ENCODE results near the gene PFAS.
"Not testable (repeated sequence)": the region's sequence is repeated elsewhere in the genome, so short reads cannot be mapped to it uniquely, and the experiment has no call there.

Gene PFAS

DNA sequence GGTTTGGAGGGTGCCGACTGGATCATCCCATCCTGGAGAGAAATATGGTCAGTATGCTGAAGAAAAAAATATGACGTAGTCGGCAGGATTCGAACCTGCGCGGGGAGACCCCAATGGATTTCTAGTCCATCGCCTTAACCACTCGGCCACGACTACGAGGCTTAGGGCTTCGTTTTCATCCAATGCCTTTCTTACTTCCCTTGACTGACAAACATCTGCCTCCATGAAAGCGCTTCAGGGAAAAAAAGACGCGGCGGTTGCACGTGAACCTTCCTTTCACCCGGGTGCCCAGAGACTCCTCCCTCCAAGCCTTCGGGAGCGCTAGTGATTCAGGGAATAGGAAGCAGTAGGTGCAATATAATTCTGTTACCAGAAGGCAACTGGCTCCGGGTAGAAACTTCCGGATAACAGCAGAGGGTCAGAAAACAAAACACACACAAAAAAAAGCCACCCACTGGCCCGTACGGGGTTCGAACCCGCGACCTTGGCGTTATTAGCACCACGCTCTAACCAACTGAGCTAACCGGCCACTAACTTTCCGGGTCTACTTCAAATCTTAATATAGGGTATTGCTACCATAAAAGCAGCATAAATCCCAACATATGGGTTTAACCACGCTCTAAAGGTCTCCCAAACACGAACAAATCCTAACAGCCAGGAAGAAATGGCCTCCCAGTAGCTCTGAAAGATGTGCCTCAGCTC, 22.4 kb upstream of the PFAS start:
- peak; percentile 82 for DNase-seq

DNA sequence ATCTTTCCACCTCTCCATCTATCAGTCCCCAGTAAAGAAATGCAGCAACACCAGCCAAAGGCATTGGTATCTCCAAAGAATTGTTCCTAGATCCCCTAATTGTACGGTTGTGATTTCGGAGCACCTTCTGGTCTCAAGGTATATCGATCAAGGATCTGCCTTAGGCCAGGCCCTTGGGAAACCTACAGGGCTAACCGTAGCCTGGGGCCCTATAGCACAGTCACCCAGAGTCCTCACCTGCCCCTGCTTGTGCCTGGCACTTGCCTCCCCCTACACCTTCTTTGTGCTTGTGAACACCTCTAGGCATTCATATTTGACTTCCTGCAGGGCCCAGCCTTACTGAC, 21.9 kb upstream of the PFAS start:
- DNase-seq = no peak

DNA sequence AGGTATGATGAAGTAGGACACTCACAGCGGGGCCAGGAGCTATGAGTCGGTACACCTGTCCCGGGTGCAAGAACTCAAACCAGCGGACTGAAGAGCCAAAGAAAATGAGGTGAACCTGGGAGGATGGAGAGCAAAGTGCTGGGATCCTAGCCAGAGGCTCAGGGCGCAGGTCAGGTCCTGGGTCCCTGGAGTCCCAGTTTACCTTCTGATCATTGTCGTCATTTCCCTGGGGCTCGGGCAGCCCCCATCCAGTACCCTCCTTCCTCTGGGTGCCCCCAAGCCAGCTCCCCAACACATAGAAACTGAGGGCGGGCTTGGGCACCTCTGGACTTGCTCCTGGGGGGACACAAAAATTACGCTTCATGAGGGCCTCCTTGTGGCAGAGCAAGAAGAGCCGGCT, 17.4 kb upstream of the PFAS start:
- DNase-seq = no peak

DNA sequence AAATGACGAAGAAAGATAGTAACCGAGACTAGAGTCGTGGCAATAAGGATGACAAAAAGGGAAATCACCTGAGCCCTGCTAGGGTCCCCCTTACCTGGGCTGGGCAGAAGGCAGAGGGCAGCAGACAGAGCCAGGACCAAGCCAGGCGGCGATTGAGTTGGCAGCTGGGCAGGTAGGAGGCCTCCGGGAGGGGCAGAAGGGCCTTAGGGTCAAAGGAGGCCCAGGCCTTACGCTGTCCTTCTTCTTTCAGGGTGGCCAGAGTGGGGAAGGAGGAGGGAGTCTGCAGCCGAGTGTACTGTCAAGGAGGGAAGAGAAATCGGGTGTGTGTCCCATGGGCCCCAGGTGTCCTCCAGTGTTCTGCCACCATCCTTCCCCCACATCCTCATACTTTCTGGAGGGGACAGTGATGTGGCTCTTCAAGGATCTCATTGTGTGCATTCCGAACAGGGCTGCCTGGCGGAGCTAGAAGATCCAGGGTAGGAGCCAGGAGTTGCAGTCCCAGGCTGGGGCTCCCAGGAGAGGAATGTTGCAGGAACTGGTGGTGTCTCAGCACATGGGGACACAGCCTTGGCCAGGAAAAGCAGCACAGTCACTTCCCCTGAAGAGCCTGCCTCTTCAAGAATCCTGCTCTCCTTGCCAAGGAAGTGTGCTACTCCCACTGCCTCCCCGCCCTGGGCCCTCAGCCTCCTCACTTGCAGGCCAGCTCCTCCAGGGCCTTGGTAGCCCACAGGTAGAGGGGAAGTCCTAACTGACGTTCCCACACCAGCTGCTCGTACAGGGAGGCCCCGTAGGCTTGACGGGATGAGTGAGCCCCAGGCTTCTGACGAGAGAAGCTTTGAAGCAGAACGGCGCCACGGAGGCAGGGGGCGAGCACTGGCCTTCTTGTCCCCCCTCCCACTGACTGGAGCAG, 14.5 kb upstream of the PFAS start:
- no peak for DNase-seq

DNA sequence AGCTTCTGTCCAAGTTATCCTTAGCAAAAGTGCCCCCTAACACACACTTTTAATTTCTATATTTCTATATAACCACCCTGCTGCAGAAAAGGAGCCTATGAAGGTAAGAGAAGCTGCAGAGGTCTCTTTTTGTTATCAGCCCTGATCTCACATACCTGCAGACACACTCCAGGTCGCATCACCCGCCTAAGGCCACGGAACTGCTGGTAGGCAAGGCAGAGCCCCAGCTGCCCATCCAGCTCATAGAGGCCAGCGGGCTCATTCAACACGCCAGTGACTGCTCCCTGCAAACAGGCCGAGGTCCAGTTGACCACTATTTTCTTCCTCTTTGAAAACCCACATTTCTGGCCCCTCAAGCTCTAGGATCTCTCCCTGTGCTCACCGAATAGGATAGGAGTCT, 13.4 kb upstream of the PFAS start:
- DNase-seq = no peak

DNA sequence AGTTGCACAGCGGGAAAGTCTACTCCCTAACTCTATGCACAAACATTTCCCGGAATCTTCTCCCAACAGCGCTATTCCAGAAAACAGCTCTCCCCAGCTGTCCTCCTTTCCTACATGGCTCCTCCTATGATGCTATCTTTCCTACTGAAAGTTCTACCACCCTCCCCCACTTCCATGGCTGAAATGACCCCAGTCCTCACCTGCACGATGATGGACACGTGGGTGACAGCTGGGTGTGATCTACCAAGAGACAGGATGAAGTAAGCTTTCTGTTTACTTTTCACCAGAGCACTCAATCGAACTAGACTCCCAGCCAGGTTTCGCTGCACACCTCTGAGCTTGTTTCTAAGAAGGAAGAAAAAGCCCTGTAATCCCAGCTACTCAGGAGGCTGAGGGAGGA, 11.9 kb upstream of the PFAS start:
- no peak for DNase-seq

DNA sequence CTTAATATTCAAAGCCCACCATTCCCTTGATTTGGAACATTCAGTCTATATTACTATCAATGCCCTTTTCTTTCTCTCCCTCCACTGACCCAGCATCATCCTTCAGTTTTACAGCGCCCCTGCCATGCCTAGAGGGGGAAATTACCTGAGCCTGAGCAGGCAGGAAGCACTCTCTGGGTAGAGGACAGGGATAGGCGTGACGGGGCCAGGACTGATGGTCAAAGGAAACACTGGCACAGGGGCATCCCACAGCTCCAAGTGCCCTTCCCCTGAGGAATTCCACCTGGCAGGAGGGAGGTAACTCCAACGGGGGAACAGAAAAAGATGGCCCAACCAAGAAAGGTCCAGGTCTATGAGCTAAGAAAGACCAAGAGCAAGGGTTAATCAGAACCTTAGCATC, 11.2 kb upstream of the PFAS start:
- DNase-seq = no peak

DNA sequence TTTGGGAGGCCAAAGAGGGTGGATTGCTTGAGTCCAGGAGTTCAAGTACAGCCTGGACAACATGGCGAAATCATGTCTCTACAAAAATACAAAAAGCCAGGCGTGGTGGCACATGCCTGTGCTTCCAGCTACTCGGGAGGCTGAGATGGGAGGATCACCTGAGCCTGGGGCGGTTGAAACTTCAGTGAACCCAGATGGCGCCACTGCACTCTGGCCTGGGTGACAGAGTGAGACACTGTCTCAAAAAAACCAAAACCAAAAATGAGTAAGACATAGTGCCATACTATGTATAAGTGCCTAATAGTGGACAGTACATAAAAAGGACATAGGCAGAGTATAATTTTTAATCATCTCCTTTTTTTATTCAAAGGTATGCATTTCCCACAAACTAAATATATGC, 5.3 kb upstream of the PFAS start:
- no peak for DNase-seq

DNA sequence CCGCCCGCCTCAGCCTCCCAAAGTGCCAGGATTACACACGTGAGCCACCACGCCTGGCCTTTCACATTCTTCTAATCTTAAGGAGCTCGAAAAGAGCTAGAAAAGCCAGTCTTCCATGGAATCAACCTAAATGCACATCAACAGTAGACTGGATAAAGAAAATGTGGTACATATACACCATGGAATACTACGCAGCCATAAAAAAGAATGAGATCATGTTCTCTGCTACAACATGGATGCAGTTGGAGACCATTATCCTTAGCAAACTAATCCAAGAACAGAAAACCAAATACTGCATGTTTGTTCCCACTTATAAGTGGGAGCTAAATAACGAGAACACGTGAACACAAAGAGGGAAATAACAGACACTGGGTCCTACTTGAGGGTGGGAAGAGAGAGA, 4.3 kb upstream of the PFAS start:
- no peak for DNase-seq

DNA sequence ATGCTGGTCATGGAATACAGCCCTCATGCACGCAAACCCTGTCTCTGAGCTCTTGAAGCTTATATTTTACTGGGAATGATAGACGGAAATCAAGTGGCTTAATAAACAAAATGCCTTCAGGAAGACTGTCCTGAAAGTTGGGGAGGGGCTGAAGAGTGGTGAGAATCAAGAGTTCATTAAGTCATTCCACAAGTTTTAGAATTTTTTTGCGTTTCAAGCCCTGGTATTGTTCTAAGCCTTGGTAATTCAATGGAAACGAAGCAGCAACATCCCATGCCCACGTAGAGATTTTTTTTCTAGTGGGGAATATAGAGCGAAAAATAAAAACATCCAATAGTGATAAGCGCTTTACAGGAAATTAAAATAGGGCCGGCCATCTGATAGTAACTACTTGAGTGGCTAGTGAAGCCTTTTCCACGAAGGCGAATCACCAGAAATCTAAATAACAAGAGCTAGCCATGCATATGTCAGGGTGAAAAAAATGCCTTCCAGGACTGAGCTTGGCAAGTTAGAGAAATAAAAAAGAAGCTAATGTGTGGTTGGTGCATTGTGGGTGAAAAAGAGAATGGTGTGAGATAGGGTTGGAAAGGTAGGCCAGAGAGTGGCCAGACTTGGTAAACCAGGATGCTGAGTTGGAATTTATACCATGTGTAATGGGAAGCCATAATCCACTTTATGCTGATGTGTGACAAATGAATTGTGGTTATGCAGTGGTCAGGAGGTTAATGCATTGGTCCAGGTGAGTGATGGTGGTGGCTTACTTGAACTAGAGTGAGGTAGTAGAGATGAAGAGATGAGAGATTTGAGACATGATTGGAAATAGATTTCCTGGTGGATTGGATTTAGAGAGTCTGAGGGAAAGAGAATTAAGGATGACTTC, 772 bp downstream of the PFAS start:
- DNase-seq = no peak

DNA sequence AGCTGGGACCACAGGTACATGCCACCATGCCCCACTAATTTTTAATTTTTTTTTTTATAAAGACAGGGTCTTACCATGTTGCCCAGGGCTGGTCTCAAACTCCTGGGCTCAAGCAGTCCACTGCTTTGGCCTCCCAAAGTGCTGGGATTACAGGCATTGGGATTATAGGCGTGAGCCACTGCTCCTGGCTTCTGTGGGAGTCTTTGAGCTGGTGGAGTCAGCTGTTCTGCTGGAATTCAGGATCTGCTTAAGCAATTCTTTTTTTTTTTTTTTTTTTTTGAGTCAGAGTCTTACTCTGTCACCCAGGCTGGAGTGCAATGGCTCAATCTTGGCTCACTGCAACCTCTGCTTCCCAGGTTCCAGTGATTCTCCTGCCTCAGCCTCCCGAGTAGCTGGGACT, 2.3 kb downstream of the PFAS start:
- not testable (repeated sequence) for DNase-seq

DNA sequence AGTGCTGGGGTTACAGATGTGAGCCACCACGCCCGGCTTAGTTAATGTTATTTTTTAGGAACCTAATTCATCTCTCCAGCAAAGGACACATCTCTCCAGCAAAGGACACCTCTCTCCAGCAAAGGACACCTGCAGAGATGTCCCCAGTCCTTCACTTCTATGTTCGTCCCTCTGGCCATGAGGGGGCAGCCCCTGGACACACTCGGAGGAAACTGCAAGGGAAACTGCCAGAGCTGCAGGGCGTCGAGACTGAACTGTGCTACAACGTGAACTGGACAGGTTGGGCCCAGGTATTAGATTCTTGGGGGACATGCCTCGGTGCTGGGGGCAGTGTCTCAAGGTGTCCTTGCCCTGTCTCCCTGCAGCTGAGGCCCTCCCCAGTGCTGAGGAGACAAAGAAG, 4.7 kb downstream of the PFAS start:
- no peak for DNase-seq

DNA sequence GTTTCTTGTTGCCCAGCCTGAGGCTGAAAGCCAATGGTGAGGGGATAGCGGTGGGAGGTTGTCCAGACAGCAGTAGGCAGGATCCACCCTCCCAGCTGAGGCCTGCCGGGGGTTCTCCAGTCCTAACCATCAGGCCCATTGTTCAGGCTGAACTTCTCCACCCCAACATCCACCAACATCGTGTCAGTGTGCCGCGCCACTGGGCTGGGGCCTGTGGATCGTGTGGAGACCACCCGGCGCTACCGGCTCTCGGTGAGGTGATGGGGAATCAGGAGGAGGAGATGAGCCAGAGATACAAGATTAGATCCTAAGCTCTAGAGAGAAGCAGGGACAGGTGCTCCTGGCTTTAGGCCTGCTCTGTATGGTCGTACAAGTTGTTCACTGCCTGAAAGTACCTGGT, 5.8 kb downstream of the PFAS start:
- DNase-seq = no peak

DNA sequence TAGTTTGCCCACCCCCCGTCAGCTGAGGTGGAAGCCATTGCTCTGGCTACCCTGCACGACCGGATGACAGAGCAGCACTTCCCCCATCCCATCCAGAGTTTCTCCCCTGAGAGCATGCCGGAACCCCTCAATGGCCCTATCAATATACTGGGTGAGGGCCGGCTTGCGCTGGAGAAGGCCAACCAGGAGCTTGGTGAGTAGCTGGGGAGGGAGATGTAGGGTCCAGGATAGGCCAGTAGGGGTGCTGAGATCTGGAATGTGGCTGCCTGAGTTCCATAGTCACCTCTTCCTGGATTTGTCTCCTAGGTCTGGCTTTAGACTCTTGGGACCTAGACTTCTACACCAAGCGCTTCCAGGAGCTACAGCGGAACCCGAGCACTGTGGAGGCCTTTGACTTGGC, 6.4 kb downstream of the PFAS start:
- DNase-seq = no peak

DNA sequence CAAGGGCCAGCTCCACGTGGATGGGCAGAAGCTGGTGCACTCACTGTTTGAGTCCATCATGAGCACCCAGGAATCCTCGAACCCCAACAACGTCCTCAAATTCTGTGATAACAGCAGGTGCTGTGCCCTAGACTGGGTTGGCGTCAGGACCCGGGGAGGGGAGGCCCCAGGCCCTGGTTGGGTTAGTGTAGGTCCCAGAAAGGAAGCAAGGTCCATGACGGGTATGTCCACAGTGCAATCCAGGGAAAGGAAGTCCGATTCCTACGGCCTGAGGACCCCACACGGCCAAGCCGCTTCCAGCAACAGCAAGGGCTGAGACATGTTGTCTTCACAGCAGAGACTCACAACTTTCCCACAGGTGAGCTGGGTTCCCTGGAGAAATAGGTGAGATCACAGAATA, 7.2 kb downstream of the PFAS start:
- DNase-seq = no peak

DNA sequence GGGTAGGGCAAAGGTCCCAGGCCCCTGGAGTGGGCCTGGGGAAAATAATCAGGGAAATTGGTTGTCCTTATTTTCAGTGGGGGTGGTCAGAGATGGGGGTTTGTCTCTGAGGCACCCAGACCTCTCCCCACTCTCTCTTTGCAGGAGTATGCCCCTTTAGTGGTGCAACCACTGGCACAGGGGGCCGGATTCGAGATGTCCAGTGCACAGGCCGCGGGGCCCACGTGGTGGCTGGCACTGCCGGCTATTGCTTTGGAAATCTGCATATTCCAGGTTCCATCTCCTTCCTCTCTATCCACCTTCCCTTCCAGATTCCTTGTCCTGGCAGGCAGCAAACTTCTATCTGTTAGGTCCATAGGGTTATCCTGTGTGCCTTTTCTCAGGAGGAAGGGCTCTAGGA, 7.6 kb downstream of the PFAS start:
- DNase-seq = no peak

DNA sequence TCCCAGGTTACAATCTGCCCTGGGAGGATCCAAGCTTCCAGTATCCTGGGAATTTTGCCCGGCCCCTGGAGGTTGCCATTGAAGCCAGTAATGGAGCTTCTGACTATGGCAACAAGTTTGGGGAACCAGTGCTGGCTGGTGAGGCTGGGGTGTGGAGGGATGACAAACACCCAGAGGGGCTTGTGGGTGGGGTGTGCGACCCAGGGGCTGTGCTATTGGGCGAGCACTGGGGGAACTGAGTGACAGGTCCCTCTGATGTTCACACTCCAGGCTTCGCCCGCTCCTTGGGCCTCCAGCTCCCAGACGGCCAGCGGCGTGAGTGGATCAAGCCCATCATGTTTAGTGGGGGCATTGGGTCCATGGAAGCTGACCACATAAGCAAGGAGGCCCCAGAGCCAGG, 8.7 kb downstream of the PFAS start:
- no peak for DNase-seq

DNA sequence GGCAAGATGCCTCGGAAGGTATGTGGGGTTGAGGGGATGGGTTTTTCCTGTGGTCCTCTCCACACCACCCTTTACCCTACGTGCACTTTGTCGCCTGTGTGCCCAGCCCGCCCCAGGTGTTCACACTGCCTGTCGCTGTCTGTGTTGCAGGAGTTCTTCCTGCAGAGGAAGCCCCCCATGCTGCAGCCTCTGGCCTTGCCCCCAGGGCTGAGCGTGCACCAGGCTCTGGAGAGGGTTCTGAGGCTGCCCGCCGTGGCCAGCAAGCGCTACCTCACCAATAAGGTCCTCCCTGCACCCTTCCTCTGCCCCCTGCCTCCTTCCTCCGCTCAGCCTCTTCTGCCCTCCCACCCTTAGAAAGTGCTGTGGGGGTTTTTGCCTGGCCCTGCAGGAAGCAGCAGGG, 15.2 kb downstream of the PFAS start:
- DNase-seq = no peak

DNA sequence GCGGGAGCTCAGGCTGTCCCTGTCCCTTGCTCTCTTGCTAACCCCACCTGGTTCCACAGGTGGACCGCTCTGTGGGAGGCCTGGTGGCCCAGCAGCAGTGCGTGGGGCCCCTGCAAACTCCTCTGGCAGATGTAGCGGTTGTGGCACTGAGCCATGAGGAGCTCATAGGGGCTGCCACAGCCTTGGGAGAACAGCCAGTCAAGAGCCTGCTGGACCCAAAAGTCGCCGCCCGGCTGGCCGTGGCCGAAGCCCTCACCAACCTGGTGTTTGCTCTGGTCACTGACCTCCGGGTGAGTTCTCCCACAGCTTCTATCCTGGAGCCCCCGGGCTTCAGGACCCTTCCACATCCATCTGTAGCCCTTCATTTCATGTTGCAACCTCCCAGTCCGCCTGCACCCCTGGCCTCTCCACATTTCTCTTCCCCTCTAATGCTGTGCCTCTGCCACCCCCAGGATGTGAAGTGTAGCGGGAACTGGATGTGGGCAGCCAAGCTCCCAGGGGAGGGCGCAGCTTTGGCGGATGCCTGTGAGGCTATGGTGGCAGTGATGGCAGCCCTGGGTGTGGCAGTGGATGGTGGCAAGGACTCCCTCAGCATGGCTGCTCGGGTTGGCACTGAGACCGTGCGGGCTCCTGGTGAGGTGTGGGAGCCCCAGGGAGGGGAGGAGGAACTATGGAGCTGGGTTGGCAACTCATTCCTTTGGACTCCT, 15.9 kb downstream of the PFAS start:
- no peak for DNase-seq

DNA sequence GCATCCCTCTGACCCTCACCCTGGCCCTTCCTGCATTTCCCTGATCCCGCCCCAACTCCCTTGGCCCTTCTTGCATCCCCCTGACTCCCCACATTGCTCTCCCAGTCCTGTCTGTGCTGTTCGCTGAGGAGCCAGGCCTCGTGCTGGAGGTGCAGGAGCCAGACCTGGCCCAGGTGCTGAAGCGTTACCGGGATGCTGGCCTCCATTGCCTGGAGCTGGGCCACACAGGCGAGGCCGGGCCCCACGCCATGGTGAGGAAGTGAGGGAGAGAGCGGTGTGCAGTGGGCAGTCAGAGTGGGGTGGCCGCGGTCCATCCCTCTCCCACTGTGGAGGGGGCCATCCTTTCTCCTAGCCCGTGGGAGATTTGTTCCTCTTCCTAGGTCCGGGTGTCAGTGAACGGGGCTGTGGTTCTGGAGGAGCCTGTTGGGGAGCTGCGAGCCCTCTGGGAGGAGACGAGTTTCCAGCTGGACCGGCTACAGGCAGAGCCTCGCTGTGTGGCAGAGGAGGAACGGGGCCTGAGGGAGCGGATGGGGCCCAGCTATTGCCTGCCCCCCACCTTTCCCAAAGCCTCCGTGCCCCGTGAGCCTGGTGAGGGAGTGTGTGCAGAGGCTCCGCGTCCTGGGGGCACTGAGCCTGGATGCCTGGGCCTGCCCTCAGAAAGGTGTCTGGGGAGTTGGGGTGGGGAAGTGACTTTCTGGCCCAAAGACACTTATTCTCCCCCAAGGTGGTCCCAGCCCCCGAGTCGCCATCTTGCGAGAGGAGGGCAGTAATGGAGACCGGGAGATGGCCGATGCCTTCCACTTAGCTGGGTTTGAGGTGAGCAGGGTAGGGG, 17.8 kb downstream of the PFAS start:
- no peak for DNase-seq

DNA sequence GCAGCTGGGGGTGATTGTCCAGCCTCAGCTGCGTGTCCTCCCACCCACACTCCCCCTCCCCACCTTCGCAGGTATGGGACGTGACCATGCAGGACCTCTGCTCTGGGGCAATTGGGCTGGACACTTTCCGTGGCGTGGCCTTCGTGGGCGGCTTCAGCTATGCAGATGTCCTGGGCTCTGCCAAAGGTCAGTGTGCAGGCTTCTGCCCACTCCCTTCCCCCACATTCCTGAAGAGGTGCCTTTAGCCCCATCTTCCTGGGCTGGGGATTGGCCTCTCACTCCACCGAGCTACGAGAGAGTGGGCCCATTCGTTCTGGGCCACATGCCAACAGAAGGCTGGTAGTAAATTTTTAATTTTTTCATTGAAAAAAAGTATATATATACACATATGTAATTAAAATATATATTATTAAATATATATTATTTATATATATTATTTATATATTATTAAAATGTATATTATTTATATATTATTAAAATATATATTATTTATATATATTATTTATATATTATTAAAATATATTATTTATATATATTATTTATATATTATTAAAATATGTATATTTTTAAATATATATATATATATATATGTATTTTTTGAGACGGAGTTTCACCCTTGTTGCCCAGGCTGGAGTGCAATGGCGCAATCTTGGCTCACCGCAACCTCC, 18.5 kb downstream of the PFAS start:
- no peak for DNase-seq
